SKM-1 treated with dmso at 0.1 percent for 144 hours (cell line): ENCODE measurements around the gene ALKBH1.
"Not testable (repeated sequence)": the region's sequence is repeated elsewhere in the genome, so short reads cannot be mapped to it uniquely, and the experiment has no call there.

ENCODE experiments used
- DNase-seq: peaks from one replicate; lab custom pipeline; 2025; ENCODE audit not compliant: unreplicated experiment; lab: John Stamatoyannopoulos, UW

Gene ALKBH1, protein sequence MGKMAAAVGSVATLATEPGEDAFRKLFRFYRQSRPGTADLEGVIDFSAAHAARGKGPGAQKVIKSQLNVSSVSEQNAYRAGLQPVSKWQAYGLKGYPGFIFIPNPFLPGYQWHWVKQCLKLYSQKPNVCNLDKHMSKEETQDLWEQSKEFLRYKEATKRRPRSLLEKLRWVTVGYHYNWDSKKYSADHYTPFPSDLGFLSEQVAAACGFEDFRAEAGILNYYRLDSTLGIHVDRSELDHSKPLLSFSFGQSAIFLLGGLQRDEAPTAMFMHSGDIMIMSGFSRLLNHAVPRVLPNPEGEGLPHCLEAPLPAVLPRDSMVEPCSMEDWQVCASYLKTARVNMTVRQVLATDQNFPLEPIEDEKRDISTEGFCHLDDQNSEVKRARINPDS

DNA sequence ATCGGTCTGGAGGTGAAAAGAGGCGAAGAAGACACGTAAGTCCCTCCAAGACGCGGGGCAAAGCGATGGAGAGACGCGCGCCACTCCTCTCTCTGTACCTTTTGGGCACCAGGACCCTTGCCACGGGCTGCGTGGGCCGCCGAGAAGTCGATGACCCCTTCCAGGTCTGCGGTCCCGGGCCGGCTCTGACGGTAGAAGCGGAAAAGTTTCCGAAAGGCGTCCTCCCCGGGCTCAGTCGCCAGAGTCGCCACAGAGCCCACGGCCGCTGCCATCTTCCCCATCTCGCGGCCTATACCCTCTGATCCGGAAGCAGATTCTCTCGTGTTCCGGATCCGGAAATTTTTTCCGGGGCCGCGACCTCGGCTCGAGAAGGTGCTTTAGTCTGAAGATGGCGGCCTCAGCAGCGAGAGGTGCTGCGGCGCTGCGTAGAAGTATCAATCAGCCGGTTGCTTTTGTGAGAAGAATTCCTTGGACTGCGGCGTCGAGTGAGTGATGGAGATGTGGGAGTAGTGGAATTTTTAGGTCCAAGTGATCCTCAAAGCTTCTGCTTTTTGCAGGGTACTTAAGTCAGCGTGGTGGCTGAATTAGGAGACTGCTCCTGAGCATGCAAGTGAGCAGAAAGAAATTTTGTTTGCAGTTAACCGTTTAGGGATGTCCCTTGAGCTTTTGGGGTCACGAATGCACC lies at the start of gene ALKBH1, which contains the start of gene SLIRP:
Gene ALKBH1, minus strand, starts transcription at position 300 of the 685 bp plus-strand sequence. Its CDS starts 19 bp downstream, at position 281.
Gene SLIRP, plus strand, starts transcription at position 380 of the 685 bp plus-strand sequence. Its CDS starts 9 bp downstream, at position 389.
- peak; percentile 45 for DNase-seq

DNA sequence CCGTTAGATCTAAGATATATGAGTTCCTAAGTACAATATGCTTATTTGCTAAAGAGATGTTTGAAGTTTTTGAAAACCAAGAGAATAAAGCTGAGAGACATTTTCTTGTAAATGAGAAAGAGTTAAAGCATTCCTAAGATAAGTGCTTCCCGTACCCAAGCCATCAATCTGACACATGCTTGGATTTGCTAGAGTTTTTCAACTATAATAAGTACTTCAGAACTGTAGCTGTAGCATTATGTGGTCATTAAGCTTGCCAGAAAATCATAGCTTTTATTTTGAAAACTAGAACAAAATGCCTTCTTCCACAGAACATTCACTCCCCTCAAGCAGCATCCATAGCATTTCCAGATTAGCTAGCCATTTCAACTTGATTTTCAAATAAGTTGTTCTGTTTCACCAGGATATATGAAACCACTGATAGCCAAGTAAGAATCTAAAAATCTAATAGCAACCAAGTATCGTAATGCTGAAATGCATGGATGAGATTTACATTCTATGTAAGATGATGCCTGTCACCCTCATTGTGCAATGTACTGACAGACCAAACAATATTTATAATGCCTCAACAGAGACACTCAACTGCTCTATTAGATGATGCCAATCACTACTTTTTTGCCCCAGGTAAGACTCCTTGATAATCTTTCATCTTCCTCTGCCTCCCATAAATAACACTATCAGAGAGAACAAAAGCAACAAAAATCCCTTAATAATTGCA lies 45.1 kb upstream of the ALKBH1 start:
- no peak for DNase-seq

DNA sequence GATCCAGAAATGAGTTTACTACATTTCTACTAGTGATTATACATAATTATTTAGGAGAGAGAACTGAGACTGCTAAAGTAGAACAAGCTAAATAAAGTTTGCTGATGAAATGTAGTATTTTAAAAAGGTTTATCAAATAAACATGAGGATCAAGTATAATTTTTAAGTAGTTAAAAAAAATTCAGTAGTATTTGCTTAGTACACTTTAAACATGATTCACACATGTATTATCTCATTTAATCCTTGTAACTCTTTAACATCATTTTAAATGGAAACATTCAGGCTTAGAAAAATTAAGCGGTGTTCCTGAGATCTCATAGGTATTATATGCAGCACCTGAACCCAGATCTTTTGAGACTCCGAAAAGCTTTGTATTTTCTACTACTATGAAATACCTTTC lies 44.4 kb upstream of the ALKBH1 start:
- no peak for DNase-seq

DNA sequence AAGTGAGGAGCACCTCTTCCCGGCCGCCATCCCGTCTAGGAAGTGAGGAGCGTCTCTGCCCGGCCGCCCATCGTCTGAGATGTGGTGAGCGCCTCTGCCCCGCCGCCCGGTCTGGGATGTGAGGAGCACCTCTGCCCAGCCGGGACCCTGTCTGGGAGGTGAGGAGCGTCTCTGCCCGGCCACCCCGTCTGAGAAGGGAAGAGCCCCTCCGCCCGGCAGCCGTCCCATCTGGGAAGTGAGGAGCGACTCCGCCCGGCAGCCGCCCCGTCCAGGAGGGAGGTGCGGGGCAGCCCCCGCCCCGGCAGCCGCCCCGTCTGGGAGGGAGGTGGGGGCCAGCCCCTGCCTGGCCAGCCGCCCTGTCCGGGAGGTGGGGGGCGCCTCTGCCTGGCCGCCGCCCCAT lies 39.6 kb upstream of the ALKBH1 start:
- DNase-seq = not testable (repeated sequence)

DNA sequence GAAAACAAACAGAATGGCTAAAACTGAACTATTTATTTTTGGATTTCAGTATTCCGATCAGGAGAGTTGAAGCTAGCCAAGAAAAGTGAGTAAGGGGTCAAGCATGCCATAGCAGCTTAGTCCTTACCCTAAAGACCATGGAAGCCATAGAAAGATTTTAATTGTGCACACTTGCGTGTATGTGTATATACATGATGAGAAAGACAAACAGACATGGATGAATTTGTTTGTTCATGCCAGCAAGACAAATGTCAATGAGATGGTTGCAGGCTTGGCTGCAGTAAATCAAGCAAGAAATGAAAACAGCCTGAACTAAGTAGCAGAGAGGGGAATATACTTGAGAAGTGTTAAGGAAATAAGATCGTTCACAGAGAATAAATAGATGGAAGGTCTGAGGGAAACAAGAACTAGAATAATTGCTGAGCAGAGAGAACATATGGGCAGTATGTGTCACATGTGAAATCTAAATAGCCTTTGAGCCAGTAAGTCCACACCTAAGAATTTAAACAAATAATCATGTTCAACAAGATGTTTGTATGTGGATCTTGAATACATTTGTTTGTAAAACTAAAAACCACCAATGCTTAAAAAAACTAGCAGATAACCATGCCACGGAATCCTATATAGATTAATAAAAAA lies 38.4 kb upstream of the ALKBH1 start:
- no peak for DNase-seq

DNA sequence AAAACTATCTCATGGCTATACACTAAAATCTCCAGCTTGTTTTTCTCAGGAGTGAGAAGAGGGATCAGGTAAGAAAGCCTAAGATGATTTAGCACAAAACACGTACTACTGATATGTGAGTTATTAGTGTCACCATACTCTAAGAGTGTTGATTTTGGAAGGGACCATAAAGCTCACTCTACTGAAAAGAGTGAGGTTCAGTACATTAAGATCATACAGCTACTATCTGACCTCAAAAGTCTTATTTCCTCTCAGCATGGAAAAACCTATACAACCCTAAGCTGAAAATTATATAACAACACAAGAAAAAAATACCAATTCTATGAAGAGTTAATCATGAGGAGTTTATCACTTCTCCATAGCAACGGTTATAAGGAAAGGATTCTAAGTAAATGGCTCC lies 33.6 kb upstream of the ALKBH1 start:
- no peak for DNase-seq

DNA sequence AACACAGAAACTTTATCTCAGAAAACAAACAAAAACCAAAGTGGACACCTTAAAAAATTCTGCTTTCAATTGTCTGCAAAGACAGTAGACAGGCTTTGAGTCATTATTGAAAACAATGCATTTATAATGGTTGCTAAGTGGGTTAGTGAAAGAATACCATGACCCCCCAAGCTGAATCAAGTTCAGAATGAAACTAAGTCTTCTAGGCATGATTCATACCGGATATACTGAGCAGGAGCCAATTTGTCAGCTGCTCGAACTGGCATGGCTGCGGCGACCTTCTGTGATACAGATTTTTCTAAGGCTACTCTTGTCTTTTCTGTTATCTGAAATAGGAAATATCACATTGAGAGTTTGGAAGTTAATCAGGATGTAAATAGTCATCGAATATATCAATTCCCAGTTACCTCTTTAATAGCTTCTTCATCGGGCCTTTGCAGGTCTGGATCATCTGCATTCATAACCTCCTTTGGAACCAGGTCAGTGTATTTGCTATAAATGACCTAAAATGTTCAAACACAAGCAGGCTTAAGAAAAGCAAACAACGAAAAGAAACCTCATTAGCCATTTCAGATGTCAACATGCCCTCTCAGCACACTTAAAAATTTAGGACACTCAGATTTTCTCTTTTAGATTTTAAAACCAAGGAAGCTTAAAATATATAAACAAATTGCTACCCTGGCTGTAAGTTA lies 30.9 kb upstream of the ALKBH1 start:
- DNase-seq = no peak

DNA sequence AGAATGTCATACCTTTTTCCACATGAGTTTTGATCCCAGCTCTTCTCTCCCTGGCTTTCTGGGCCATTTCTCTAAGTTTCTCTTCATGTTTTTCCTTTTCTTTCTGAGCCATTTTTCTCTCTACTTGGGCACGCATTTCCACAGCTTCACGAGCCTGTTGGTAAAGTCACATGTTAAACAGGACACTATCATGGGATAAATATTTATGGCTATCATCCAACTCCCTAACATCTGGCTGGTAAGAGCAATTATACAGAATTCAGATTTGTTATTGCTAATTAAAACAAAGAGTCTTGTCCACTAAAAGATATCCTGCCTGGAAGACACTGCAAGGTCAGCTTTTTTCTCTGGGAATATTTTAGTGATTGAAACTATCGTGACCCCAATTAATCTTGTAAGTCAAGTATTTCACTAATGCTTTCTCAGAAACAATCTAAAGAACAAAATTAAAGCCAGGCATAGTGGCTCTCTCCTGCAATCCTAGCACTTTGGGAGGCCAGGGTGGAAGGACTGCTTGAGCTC lies 23.2 kb upstream of the ALKBH1 start:
- no peak for DNase-seq

DNA sequence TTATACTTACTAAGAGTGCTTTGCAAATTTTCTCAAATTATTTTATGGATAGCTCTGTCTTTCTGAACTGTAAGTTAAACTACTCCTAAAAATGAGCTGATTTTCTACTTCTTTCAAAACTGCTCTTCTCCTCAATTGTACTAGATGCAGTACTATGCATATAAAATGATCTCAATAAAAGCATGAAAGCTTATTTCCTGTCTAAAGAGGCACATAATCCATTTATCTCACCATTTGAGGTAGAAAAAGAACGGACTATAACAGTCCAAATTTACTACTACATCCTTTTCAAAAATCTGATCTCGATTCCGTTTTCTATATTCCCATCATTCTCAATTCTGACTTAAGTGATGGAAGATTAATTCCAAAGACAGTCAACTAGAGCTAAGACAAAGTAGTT lies 14.5 kb upstream of the ALKBH1 start:
- no peak for DNase-seq

DNA sequence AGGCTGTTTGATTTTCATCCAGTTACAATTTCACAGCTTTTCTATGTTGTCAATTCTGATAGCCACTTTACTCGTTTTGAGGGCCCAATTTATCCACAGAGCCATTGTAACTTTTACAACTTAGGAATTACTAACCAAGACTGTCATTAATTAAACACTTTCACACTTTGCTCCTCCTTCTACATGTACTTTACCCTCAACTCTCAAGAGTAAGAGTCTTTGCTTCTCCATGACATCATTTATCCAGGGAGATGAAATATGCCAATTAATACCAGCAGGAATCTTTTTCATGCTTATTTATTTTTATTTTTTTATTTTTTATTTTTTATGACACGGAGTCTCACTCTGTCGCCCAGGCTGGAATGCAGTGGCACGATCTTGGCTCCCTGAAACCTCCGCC lies 13.6 kb upstream of the ALKBH1 start:
- no peak for DNase-seq

DNA sequence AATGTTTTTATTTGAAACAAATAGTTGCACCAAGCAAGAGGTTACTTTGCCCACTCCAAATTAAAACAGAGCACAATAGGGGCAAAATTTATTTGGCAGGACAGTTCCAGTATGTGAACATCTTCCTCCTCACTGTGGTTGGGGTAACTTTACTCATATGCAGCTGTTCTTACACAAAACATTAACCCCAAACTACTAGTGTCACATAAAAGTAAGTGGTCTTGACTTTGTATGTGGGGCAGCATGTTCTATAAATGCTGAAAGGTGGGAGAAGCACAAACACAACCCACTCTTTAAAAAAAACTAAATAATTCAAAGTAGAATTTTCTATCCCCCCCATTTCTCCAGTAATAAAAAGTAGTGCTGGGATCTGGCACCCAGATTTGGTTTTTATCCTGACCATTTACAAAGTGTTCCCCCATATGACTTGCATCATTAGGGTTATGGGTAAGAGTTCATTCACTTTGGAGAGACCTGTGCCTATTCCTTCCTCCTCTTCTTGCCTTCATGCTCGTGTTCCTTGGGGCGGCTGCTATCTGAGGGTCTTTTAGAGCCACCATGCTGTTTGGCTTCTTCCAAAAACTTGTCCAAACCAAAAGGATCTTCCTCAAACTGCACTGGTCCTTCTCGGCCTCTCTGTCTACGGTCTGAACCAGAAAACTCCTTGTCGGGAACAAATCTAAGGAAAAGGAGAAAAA lies 9.9 kb upstream of the ALKBH1 start:
- no peak for DNase-seq

DNA sequence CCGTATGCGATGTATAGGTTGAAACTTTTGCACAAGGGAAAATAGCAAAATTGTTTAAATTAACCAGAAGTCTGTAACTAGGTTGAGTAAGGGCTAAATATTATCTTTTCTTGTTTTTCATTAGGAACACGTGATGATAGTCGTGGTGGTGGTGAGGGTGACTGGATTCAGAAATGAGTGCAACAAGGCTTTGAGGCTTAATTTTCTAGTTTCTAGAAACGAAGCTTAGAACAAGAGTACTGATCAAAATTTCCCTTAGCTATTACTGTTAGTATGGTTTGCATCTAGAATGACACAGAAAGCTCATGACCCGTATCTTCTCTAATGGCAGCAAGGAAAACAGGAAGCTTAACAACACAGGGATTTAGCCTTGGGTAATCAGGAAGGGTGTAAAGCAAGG lies 7.1 kb upstream of the ALKBH1 start:
- DNase-seq = no peak

DNA sequence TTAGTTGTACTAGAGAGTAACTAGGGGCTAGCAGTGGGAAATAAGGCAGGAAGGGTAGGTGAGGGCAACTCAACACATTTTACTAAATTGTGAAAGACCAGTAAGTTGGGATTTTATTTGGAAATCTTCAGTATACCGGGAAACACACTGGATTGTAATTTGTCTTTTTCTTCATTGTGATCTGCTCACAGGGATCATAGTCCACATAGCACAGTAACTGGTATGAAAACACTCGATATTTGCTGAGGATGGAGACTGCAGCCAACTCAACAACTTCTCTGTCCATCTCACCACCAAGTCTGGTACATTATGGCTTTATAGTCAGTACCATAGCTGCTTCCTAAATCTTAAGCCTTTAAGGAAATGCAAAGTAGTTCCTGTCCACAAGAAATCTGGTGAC lies 2.5 kb upstream of the ALKBH1 start:
- DNase-seq = no peak

DNA sequence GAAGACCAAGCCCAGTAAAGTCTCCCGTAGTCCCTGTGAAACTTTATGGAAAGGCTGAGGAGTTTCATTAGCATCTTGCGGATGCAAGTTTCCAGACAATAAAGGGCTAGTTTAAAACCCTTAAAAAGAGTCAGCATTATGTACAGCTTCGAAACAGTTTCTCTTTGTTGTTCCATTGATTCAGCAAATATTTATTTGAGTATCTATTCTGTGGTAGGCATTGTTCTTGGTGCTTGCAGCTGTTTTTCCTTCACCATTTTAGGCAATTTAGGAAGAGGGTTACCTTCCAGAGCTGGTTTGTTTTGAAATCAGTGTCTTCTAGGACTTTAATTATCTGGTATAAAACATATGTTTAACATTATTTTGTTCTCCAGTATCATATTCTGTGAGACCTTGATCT lies 1.6 kb upstream of the ALKBH1 start:
- no peak for DNase-seq

DNA sequence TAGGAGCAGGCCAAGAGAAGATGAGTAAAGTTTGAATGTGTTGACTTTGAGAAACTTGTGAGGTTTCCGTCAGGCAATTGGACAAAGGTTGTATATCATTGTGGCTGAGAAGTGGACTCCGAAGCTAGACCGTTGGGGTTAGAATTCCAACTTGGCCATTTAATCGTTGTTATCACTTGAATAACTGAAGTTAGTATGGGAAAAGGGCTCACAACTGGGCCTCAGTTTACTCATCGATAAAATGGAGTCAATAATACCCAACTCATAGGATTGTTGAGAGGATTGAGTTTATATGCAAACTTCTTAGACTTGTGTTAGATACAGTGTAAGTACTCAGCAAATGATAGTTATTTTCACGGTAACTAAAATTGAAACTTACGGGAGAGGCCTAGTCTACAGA lies 926 bp upstream of the ALKBH1 start:
- no peak for DNase-seq

DNA sequence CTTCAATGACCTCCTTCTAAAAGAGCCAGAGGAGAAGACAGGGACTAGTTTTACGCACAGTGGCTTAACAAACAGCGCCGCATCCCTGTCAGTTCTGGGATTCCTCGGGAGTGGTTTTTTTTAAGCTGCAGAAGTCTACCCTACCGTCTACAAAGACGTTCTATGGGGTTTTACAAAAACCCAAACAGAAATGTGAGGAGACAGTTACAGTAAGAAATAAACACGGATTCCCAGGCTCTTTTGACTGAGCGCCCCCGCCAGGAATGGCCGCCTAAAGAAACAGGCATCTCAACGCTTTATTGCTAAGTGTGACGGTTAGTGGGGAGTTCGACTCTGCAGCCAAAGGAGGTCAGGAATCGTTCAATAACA lies 484 bp downstream of the ALKBH1 start:
- DNase-seq = no peak

DNA sequence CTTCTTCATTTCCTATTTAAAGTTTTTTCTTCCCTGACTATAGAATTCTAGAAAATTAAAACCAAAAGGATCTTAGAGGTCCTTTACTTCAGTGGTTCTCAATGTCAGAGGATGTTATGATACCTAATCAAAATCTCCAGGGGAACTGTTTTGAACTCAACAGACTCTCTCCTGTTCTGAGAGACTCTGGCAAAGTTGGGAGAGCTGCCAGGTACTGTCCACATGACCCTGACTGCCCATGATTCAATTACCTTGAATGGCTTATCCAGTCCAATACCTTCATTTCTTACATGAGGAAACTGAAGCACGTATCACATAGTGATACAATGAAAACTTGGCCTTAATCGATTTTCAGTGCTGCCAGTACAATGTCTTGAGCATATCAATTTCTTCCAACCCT lies 16.6 kb downstream of the ALKBH1 start:
- DNase-seq = no peak

DNA sequence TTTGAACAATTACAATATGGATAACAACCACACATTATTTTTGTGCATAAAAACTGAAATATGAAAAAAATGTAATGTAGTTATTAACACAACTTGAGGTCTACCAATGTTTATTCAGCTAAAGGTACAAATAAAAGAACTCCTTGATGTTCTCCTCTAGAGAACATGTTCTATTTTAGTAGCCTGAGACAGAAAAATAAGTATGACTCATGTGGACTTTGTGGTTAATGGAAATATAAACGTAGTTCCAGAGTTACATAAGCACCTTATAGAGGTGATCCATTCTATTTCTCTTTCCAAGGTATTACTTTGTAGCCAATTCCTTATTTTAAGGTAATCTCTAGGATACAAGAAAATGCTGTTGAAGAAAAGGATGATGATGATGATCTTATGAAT lies 25.7 kb downstream of the ALKBH1 start:
- no peak for DNase-seq

DNA sequence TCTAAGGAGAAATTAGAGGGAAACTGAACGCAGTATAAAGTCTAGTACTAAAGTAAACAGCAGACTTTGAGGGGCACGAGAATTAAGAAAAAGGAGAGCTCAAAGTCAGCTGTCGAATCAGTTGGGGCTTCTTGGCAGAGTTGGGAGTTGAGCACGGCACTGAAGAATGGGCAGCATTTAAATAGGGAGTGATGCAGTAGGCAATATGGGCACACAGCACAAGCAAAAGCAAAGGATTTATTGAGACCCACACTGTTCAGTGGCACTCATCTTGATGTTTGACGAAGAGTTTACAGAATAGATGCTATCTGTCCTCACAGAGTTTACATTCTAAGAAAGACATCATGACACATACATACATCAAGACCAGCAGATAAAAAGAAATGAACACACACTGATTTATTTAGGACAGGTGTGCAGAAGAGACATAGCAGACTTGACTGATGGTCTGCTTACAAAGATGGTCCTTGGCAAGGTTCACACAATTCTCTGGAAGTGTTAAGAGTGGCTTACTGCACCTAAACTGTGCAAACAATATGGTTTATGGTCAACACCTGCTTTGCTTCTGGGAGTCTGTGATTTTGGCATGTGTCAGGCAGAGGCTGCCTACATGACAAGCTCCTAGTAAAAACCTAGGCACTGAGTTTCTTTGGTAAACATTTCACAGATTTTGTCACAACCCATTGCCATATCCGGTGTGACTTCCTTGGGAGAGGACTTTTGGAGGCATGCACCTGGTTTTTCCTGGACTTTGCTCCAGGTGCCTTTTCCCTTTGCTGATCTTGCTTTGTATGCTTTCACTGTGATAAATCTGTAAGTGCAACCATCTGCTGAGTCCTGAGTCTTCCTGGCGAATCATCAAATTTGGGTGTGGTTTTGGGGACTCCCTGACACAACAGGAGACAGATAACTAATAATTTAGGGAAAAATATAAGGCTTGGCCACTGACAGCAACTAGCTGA lies 26.3 kb downstream of the ALKBH1 start:
- DNase-seq = no peak
